GM18526 (cell line): Measurements from ENCODE around the gene MPHOSPH8.

Source experiments
- POLR2A ChIP-seq: IDR thresholded peaks from 3 replicates; pipeline ENCODE4 v1.6.1; 2011; ENCODE audit not compliant: insufficient read length; ENCODE audit errors: extremely low read depth

The MPHOSPH8 gene

DNA sequence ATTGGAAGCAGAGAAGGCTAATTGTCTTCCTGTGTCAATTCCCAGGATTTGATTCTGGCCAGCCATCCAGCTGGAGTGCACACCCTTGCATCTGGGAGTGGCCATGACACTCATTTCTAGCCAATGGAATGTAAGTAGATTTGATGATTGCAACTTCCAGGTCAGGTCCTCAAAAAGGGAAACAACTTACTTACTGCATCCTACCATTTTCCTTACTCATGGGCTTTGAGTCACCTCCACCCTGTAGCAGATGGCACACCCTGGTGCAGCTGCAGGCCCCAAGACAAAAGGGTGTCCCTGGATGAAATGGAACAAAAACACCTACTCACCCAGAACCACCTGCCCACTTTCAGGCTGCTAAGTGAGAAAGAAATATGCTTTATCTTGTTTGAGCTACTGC, 27.3 kb upstream of the MPHOSPH8 start:
- TF ChIP-seq POLR2A, result no peak

- TF ChIP-seq POLR2A, result no peak
These were observed 26.7 kb upstream of the MPHOSPH8 start for GRCh38 chr13:19606737-19607136.

GRCh38 chr13:19607523-19608078, 25.9 kb upstream of the MPHOSPH8 start:
- TF ChIP-seq POLR2A, result no peak

GRCh38 chr13:19618977-19619376, 14.5 kb upstream of the MPHOSPH8 start:
- TF ChIP-seq POLR2A, result no peak

- TF ChIP-seq POLR2A, result no peak
These were observed 11.3 kb upstream of the MPHOSPH8 start for GRCh38 chr13:19622193-19622592.

DNA sequence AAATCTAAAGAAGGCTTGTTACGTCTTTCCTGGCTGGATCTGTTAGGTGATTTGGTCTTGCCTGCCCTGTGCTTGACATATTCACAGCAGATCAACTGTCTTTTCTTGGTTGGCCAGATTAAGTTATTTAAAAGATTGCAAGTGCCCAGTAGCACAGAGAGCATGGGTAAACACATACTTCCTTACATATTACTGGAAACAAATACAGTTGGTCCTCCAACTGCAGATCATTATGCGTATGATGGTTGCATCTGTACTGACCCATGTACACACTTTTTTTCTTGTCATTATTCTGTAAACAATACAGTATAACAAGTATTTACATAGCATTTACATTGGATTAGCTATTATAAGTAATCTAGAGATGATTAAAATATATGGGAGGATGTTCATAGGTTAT, 9.2 kb upstream of the MPHOSPH8 start:
- no peak for TF ChIP-seq POLR2A

DNA sequence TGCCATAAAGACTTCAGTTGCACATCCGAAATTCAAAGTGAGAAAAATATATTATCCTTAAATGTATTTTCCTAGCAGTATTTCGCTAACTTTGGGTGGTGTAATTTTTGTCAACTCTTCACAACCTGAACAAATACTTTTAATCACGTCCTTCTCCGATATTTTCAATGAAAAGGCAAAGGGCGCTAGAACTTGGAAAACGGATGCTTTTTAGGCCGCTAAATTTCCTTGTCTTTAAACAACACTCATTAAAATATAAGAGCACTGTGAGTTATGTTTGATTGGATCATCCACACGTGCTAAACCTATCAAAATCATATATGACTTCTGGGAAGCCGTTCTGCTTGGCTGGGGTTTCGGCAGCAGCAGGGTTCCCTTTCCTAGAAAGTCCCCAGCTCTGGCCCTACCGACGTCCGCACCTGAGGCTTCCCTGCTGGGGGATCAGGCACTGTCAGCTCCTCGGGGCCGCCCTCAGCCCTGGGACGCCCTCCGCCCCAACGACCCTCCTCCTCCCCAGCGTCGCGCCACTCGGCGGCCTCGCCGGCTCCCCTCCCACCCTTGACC, 462 bp upstream of the MPHOSPH8 start:
- peak; percentile 62 for TF ChIP-seq POLR2A

GRCh38 chr13:19634256-19634740, 839 bp downstream of the MPHOSPH8 start:
- TF ChIP-seq POLR2A, result no peak

GRCh38 chr13:19643652-19644051, 10.2 kb downstream of the MPHOSPH8 start:
- no peak for TF ChIP-seq POLR2A

- no peak for TF ChIP-seq POLR2A
These were observed 11.5 kb downstream of the MPHOSPH8 start for GRCh38 chr13:19645000-19645399.

DNA sequence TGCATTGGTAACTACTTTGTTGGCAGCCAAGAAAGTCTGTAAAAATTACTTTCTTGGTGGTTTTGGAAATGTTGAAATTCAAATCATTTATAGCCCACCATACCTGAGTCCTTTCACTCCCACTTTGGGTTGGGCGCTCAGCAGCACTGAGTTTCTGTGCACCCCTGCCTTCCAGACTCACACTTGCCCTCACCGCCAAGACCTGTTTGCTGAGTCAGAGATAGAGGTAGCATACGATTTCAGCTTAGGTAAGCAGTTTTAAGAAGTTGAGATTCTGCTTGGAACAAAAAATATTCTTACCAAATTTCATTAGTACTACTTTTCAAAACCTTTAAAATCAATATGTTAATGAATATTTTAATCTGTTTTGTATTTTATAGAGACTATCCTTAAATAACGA, 12.6 kb downstream of the MPHOSPH8 start:
- TF ChIP-seq POLR2A, result no peak

DNA sequence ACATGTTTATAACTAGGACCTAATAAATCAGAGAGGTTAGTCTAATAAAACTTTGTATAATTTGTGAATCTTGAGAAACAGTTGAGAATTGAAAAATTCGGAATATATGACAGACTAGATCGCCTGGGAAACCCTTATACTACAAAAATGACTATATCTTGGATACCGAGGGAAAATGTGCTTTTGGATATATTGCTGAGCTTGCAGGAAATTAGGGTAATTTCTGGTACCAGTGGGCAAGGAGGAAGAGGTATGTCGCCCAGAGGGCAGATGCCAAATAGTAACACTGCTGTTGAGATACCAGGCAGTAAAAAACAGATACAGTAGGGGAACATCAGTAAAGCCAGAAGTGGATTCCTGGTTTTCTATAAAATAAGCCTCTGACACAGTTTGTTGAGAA, 17.3 kb downstream of the MPHOSPH8 start:
- no peak for TF ChIP-seq POLR2A

GRCh38 chr13:19657872-19658591, 24.6 kb downstream of the MPHOSPH8 start:
- no peak for TF ChIP-seq POLR2A

DNA sequence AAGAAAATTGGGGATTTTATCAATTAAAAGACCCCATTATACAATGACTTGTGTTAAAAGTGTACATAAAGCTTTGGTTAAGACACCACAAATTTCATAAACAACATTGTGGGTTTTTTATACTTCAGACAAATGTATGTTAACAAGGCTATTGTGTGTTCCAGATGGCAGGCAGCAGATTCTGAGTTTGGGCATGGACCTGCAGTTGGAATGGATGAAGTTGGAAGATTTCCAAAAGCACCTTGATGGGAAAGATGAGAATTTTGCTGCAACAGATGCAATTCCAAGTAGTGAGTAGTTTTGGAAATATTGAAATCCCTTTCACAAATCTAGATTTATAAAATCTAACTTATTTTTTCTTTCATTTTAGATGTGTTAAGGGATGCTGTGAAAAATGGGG, 25.4 kb downstream of the MPHOSPH8 start:
- TF ChIP-seq POLR2A, result no peak

DNA sequence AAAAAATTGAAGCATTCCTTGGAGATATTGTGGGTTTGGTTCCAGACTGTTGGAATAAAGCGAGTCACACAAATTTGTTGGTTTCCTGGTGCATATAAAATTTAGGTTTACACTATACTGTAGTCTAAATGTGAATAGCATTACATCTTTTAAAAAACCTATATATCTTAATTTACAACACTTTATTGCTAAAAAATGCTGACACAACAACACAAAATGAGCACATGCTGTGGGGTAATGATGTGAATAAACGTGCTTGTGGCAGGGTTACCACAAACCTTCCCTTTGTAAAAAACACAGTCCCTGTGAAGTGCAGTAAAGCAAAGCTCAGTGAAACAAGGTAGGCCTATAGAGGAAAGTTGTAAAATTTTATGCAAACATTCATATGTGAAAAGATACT, 27.7 kb downstream of the MPHOSPH8 start:
- TF ChIP-seq POLR2A, result no peak

DNA sequence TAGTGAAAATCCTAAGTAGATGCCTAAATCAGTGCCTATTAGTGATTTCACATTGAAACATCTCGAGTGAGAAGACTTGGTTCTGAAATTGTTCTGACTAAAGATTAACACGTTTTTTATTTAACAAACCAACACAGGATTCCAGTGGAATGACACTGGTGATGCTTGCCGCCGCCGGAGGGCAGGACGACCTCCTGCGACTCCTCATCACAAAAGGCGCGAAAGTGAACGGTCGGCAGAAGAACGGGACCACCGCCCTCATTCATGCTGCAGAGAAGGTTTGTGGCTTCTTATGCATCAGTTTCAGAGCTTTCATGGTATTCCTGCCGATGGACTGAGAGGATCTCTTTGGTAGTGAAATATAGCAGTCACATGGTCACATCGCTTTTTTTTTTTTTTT, 28.1 kb downstream of the MPHOSPH8 start:
- TF ChIP-seq POLR2A, result no peak
